ENCODE results near the gene POC1B.

Gene POC1B

DNA sequence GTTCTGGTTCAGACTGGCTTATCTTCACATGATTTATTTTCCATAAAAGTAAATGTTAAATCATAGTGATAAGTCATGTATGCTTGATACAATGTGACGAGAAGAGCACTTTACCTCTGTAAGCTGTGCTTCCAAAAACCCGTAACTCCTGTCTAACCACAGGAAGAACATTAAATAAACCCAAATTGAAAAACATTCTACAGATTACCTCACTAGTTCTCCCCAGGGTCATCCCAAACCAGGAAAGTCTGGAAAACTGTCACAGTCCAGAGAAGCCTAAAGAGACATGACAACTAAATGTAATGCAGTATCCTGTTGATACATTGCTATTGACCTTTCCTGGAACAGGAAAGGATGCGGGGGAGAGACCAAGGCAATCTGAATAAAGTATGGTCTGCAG lies 141.0 kb downstream of the POC1B start:
- DNase-seq (ENCODE audit: low read depth): no peak
- no peak overlapping the region for H3K4me3 ChIP-seq (ENCODE audit: low read depth, low read length)
- TF ChIP-seq, protein P1, sequence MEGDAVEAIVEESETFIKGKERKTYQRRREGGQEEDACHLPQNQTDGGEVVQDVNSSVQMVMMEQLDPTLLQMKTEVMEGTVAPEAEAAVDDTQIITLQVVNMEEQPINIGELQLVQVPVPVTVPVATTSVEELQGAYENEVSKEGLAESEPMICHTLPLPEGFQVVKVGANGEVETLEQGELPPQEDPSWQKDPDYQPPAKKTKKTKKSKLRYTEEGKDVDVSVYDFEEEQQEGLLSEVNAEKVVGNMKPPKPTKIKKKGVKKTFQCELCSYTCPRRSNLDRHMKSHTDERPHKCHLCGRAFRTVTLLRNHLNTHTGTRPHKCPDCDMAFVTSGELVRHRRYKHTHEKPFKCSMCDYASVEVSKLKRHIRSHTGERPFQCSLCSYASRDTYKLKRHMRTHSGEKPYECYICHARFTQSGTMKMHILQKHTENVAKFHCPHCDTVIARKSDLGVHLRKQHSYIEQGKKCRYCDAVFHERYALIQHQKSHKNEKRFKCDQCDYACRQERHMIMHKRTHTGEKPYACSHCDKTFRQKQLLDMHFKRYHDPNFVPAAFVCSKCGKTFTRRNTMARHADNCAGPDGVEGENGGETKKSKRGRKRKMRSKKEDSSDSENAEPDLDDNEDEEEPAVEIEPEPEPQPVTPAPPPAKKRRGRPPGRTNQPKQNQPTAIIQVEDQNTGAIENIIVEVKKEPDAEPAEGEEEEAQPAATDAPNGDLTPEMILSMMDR (conservative IDR thresholded peaks at IDR 0.05; ENCODE audit: low read depth, low read length): no peak

DNA sequence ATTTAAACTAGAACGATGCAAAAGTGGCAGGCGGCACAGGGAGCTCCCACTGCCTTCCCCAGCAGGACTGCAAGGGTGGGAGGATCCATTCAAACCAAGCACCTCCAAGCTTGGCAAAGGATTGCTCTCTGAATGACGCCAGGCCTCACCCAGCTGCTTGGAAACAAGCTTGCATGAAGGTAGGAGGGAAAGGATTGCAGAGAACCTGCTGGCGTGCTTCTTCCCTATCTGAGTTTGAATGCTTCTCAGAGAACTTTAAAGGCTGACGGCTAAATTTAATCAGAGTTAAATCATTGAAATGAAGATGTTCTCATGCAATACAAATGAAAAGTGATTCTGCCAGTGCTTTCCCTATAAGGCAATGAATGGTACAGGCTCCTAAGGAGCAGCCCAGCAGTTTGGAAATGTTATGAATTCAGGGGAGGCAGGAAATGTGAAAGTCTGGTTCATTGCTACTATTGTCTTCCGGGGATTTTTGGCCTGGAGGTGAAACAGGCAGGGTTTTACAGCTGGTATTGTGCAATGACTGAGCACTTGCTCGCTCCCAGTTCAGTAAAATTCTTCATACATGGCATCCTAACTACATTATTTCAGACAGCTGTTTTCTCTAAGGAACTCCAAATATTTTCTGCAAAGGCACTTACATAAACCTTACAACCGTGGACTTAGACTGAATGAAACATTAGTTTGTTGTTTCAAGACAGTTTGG lies 141.6 kb downstream of the POC1B start:
- no peak overlapping the region for H3K4me3 ChIP-seq (ENCODE audit: low read depth, low read length)
- DNase-seq (ENCODE audit: low read depth): peak; percentile 94
- TF ChIP-seq, protein P1 (conservative IDR thresholded peaks at IDR 0.05; ENCODE audit: low read depth, low read length): no peak

DNA sequence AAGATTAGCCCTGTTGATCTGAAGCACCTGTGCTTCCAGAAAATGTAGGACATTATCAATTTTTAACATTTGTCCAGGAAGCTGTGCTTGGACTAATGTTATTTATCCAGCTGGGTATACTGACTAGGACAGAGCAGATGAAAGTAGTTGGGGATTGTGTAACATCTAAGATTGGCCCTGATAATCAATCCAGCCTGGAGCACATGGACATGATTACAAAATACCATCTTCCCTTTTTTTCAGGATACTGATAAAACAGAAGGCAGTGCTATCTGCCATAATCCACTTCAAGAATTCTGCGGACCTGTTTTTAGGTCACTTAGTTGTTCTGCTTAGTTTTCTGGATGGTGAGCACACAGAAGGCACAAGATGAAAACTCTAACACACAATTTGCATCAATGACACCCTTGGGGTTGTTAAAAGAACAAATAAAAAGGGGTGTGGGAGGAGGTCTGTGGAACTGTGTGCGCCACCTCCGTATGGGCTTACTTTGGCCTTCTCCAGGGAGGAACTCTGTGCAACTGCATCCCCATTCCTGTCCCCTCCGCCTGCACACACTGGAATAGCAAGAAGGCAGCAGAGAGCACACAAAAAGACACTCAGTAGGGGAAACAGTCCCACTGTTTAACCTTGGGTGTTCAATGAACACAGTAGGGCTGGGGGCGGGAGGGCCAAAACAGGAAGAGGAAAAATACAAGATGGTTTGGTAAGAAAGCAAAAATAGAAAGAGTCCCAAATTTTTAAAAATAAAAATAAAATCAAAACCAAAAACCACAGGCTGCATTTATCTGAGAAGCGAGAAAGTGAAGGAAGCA lies 142.4 kb downstream of the POC1B start:
- TF ChIP-seq, protein P1 (conservative IDR thresholded peaks at IDR 0.05; ENCODE audit: low read depth, low read length): no peak
- no peak overlapping the region for H3K4me3 ChIP-seq (ENCODE audit: low read depth, low read length)
- DNase-seq (ENCODE audit: low read depth): no peak

DNA sequence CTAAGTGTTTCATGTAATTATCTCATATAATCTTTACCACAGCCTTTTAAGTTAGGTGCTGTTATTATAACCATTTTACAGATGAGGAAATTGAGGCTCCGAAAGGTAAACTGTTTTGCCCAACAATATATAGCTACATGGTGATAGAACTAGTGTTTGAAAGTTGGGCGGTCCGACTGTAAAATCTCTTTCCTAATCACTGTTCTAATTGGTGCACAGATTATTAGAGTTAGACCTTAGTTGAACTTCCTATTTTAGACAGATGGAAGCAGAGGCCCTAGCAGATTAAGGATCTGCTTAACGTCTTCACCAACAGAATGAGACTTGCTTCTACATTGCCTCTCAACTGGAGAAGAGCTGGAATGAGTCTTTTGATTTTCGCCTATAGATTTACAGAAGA lies 143.5 kb downstream of the POC1B start:
- no peak for DNase-seq (ENCODE audit: low read depth)
- TF ChIP-seq, protein P1 (conservative IDR thresholded peaks at IDR 0.05; ENCODE audit: low read depth, low read length): no peak
- no peak overlapping the region for H3K4me3 ChIP-seq (ENCODE audit: low read depth, low read length)

DNA sequence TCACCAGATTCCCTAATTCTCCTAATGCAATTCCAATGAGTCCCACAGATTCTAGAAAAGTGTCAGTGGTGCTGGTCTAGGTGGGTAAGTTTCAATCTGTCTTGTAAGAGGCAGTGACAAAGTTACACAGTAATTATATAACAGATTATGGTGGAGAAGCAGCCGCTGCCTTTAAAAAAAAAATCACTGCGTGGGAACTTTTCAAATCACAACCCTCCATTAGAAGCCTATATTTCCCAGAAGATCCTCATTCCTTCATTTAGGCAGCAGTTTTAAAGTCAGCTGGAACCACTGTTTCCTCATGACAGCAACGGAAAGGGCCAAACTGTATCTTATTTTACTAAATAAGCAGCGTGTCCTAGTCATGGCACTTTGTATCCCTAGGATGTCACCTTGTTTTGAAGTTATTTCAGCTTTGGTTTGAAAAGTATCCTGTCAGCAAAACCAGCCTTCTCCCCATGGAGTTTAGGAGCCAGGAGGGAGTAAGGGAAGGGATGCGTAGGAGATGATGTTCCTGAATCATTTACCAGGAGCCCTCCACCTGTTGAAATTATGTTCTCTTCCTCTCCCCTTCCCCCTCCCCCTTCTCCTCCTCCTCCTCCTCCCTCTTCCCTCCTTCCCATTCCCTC lies 145.9 kb downstream of the POC1B start:
- H3K4me3 ChIP-seq (ENCODE audit: low read depth, low read length): no peak overlapping the region
- TF ChIP-seq, protein P1 (conservative IDR thresholded peaks at IDR 0.05; ENCODE audit: low read depth, low read length): no peak
- DNase-seq (ENCODE audit: low read depth): no peak

DNA sequence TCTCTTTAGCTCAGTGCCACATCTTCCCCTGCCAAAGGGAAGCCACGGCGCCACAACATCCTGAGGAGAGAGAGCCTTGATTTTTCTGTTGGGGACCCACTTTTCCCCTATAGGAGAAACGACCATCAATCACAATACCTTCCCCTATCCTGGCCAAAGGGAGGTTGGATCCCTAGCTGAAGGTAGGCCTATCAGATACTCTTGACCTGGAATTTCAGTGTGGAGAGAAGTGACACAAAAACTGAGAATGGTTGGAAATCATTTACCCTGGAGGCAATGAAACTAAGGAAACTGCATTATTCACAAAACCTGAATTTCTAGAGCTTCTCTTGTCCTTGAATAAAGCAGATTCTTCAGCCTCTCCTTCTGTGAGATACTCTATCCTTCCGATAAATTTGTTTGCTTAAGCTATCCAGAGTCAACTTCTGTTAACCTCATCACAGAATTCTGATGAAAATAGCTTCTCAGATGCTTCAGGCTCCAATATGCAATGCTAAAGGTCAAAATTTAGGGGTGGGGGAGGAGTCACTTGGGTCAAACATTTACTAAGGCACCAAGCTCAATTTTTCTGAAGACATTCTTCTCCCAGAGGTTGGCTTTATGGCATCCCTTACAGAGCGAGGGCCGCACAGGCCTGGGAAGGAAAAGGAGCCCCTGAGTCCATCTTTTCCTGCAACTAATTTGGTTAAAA lies 146.6 kb downstream of the POC1B start:
- TF ChIP-seq, protein P1 (conservative IDR thresholded peaks at IDR 0.05; ENCODE audit: low read depth, low read length): no peak
- no peak for DNase-seq (ENCODE audit: low read depth)
- no peak overlapping the region for H3K4me3 ChIP-seq (ENCODE audit: low read depth, low read length)

All from choroid plexus epithelial cell (primary cell).